Measurements from ENCODE around the gene GSE1. TPM values are rescaled to one million over a fixed set of nuclear protein-coding genes. Genes with fewer than 3 reads are reported as not detected.

GSE1 gene
- total and polyA plus RNA-seq, 2 of the 13 experiments (the other 11 are each of a cell fraction or from before 2014, with no cell fraction given) = 16.1 to 31.2 TPM

- TF ChIP-seq HNF1B (CRISPR knock-in tag; IDR thresholded peaks at IDR 0.05) (no peak), RBM22 (optimal IDR thresholded peaks at IDR 0.05; ENCODE audit: low read length) (peak; percentile 84)
These were observed 52.2 kb downstream of the GSE1 start (continued) for GRCh38 chr16:85665373-85665740.

GRCh38 chr16:85665929-85666328, 52.8 kb downstream of the GSE1 start:
- H3K9ac ChIP-seq (ENCODE audit: insufficient read depth, low read depth, low read length) = no peak overlapping the region
- FAIRE-seq (no peak), ATAC-seq (no peak), DNase-seq (ENCODE audit: low spot score) (no peak)
- H3K4me2 ChIP-seq (ENCODE audit: low read depth, low read length) = no peak overlapping the region
- peaks cover 5% of the 10 kb centered on the region; the same call in 1 of the 2 replicates for H4K20me1 ChIP-seq (ENCODE audit: insufficient read depth, low read length)
- H3K27me3 ChIP-seq (ENCODE audit: control insufficient read depth in 1 of 2, insufficient read depth in 2 of 2, low read length in 2 of 2) = no peaks in the 10 kb centered on the region
- no peak overlapping the region for H3K27ac ChIP-seq (ENCODE audit: extremely low read length, insufficient read depth, low read length)
- POLR2A ChIA-PET = no interaction called here
- peaks cover 71 to 99% of the 10 kb centered on the region in 2 experiments for H3K36me3 ChIP-seq (replicated peaks in 1 of 2; ENCODE audit: control insufficient read depth in 1 of 2, insufficient read depth in 2 of 2, low read length in 2 of 2)
- H2AFZ ChIP-seq (ENCODE audit: low read length) = no peak overlapping the region
- intact Hi-C loops (cut with micrococcal nuclease; ENCODE audit: unreplicated experiment) = no loop called here
- no peaks in the 10 kb centered on the region for H3K9me3 ChIP-seq (ENCODE audit: low read length)
- H3K4me3 ChIP-seq (replicated peaks in 1 of 3; ENCODE audit: insufficient read depth in 1 of 3, low read depth in 2 of 3, low read length in 3 of 3) = no peak overlapping the region
- CTCF ChIA-PET (ENCODE audit: low intra/inter-chr PET ratio, low total read pairs) = no interaction called here
- BruUV-seq (replicated peaks) = no TSS peak
- TF ChIP-seq ELF3 (CRISPR knock-in tag; IDR thresholded peaks at IDR 0.05) (no peak), SNRNP70 (IDR thresholded peaks at IDR 0.05; ENCODE audit: low read depth, low read length) (no peak), GZF1 (CRISPR knock-in tag; IDR thresholded peaks at IDR 0.05) (no peak), ATAD3A (CRISPR knock-in tag; IDR thresholded peaks at IDR 0.05) (no peak)
- in situ Hi-C loops (cut with HindIII; ENCODE audit: extremely low pct_ligation_motif_present, low pct_unique_long_range_greater_than_20kb) = no loop called here
- no peaks in the 10 kb centered on the region for H3K79me2 ChIP-seq (ENCODE audit: insufficient read depth, low read length)
- H3K4me1 ChIP-seq (ENCODE audit: insufficient read depth, low read length) = no peaks in the 10 kb centered on the region
- over 99% methylated on average over 12 of the region's 13 CpGs for WGBS (ENCODE audit: low lambda C conversion rate)

- no peak for ATAC-seq
- 95% methylated on average over 9 of the region's 9 CpGs for WGBS (ENCODE audit: low lambda C conversion rate)
- no peak overlapping the region for H3K9ac ChIP-seq (ENCODE audit: insufficient read depth, low read depth, low read length)
- POLR2A ChIA-PET = no interaction called here
- intact Hi-C loops (cut with micrococcal nuclease; ENCODE audit: unreplicated experiment) (no loop called here), in situ Hi-C loops (cut with HindIII; ENCODE audit: extremely low pct_ligation_motif_present, low pct_unique_long_range_greater_than_20kb) (no loop called here)
- no peaks in the 10 kb centered on the region for H3K79me2 ChIP-seq (ENCODE audit: insufficient read depth, low read length)
- H2AFZ ChIP-seq (ENCODE audit: low read length) = no peak overlapping the region
- TF ChIP-seq HOXA7 (CRISPR knock-in tag; IDR thresholded peaks at IDR 0.05) = 0 out of 2 replicates have a peak, but pooled peaks have one; percentile 4
- TF ChIP-seq AGO2 (optimal IDR thresholded peaks at IDR 0.05; ENCODE audit: low read depth, low read length) = peak; percentile 22
- TF ChIP-seq, protein P1, sequence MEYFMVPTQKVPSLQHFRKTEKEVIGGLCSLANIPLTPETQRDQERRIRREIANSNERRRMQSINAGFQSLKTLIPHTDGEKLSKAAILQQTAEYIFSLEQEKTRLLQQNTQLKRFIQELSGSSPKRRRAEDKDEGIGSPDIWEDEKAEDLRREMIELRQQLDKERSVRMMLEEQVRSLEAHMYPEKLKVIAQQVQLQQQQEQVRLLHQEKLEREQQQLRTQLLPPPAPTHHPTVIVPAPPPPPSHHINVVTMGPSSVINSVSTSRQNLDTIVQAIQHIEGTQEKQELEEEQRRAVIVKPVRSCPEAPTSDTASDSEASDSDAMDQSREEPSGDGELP (IDR thresholded peaks at IDR 0.05; ENCODE audit: borderline replicate concordance, low read depth) = no peak
- no peak overlapping the region for H3K4me2 ChIP-seq (ENCODE audit: low read depth, low read length)
- FAIRE-seq = no peak
- no peaks in the 10 kb centered on the region for H3K9me3 ChIP-seq (ENCODE audit: low read length)
- DNase-seq (ENCODE audit: low spot score) = no peak
- no peak overlapping the region for H3K27ac ChIP-seq (ENCODE audit: extremely low read length, insufficient read depth, low read length)
- no peaks in the 10 kb centered on the region for H3K27me3 ChIP-seq (ENCODE audit: control insufficient read depth in 1 of 2, insufficient read depth in 2 of 2, low read length in 2 of 2)
- no peaks in the 10 kb centered on the region for H3K4me1 ChIP-seq (ENCODE audit: insufficient read depth, low read length)
- no peak overlapping the region for H3K4me3 ChIP-seq (replicated peaks in 1 of 3; ENCODE audit: insufficient read depth in 1 of 3, low read depth in 2 of 3, low read length in 3 of 3)
- H3K36me3 ChIP-seq (replicated peaks in 1 of 2; ENCODE audit: control insufficient read depth in 1 of 2, insufficient read depth in 2 of 2, low read length in 2 of 2) = peaks cover 74 to 96% of the 10 kb centered on the region in 2 experiments
- peaks cover 5% of the 10 kb centered on the region; the same call in 1 of the 2 replicates for H4K20me1 ChIP-seq (ENCODE audit: insufficient read depth, low read length)
- CTCF ChIA-PET (ENCODE audit: low intra/inter-chr PET ratio, low total read pairs) = no interaction called here
- no TSS peak for BruUV-seq (replicated peaks)
These were observed 54.1 kb downstream of the GSE1 start for GRCh38 chr16:85667261-85667660.
